ENCODE results near the gene DNAJC27.

DNAJC27 gene

GRCh38 chr2:24906466-24906865 lies 65.3 kb downstream of the DNAJC27 start:
- DNase-seq (ENCODE audit: low read depth): no peak

- no peak for DNase-seq (ENCODE audit: low read depth)
Measured at GRCh38 chr2:24903161-24904103, 68.3 kb downstream of the DNAJC27 start.

GRCh38 chr2:24899361-24899910 lies 72.3 kb downstream of the DNAJC27 start:
- DNase-seq (ENCODE audit: low read depth): no peak

- DNase-seq (ENCODE audit: low read depth): no peak
Measured at GRCh38 chr2:24898122-24899109, 73.3 kb downstream of the DNAJC27 start.

GRCh38 chr2:24894750-24895149 lies 77.0 kb downstream of the DNAJC27 start:
- DNase-seq (ENCODE audit: low read depth): no peak

- DNase-seq (ENCODE audit: low read depth): no peak
Measured at GRCh38 chr2:24893934-24894333, 77.8 kb downstream of the DNAJC27 start.

Measured in HS-27A (cell line).